Measurements from ENCODE around the gene PFDN1.

- TF ChIP-seq EP300 (conservative IDR thresholded peaks at IDR 0.05; ENCODE audit: poor library complexity, severe bottlenecking) (no peak), POLR2AphosphoS5 (IDR thresholded peaks at IDR 0.05) (no peak), CTCF (IDR thresholded peaks at IDR 0.05; ENCODE audit: poor library complexity, severe bottlenecking) (peak; percentile 61)
Observed at GRCh38 chr5:140346348-140347221, 43.7 kb upstream of the PFDN1 start, which contains the start of gene HBEGF.
